ENCODE data around the gene GPR62.

GPR62 gene

GRCh38 chr3:51938780-51939425 is 16.3 kb upstream of the GPR62 start:
- FAIRE-seq: no peak

DNA sequence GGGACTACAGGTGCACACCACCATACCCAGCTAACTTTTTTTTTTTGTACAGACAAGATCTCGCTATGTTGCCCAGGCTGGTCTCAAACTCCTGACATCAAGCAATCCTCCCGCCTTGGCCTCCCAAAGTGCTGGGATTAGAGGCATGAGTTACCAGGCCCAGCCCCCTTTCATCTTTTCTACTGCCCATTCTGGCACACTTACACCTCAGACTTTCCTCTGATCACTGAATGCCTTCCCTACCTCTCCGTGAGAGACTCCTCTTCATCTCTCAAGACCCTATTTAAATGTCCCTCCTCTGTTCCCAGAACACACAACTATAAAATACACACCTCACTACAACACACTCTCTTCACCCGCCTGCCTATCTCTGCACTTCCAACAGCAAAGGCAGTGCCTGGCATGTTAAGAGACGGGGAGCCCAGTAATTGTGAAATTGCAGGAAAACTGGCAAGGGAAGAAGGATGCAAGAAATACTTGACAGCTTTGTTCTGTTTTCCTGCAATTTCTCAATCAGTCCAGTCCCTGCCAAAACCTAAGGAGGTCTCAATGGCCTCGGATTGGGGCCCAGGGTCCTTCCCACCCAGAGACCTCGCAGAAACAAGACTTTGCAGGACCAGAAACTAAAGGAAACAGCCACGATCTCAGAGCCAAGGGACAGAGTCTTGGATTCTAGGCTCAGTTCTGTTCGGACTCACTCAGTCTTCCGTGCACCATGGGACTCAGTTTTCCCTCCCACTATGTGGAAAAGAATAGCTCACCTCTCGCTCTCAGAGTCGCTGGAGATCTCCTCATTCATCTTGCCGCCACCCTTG is 14.3 kb upstream of the GPR62 start:
- no peak for FAIRE-seq

DNA sequence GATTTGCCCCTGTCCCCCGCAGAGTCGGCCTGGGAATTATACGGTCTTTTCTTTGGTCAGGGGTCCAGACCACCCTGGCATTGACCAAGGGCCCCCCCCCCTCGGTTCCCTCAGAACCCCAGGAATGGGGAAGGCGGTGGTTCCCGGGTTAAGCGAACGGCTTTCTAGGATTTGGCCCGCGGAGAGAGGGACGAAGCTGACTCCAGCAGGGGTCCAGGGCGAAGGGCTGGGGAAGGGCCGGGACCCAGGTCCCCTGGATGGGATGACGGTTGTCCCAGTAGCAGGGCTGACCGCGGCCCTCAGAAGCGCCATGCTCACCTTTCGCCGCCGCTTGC is 13.8 kb upstream of the GPR62 start:
- FAIRE-seq: no peak

GRCh38 chr3:51941798-51942602 is 13.2 kb upstream of the GPR62 start, which contains the start of the genes PARP3 and RRP9:
TSS of gene PARP3 (plus strand) at chr3:51942363. CDS start at chr3:51943356, 993 bp downstream.
TSS of gene RRP9 (minus strand) at chr3:51941904. CDS start at chr3:51941867, 37 bp downstream.
- FAIRE-seq: peak; percentile 99

DNA sequence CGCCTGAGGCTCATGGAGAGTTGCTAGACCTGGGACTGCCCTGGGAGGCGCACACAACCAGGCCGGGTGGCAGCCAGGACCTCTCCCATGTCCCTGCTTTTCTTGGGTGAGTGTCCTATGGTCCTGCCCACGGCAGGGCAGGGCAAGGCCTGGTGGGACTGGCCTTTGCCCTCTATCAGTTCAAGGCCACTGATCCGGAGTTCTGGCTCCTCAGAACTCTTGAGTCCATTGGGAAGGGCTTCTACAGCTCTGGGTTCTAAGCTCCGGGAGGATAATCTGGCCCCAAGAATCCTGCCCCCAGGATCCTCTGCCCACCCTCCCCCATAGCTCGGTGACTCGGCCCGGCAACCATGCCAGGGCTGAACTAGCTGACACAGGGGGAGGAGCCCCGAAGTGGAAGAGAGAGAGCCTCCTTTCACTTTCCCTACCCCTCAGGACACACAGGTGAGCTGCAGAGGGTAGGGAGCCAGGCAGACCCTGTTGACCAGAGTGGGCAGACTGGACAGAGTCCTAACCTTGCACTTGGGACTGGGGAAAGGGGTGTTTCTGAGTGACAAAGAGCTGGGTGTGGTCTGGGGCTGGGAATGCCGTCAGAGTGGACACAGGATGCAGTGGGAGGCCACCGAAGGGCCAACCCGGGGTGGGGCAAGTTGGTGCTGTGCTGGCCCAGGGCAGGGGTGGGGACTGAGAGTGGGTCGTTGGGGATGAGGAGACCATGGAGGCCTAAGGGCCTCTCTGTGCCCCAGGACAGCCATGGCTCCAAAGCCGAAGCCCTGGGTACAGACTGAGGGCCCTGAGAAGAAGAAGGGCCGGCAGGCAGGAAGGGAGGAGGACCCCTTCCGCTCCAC is 12.4 kb upstream of the GPR62 start:
- no peak for FAIRE-seq

GRCh38 chr3:51943451-51944391 is 11.5 kb upstream of the GPR62 start:
- FAIRE-seq: no peak

- no peak for FAIRE-seq
Measured at GRCh38 chr3:51944451-51945021, 10.6 kb upstream of the GPR62 start.

DNA sequence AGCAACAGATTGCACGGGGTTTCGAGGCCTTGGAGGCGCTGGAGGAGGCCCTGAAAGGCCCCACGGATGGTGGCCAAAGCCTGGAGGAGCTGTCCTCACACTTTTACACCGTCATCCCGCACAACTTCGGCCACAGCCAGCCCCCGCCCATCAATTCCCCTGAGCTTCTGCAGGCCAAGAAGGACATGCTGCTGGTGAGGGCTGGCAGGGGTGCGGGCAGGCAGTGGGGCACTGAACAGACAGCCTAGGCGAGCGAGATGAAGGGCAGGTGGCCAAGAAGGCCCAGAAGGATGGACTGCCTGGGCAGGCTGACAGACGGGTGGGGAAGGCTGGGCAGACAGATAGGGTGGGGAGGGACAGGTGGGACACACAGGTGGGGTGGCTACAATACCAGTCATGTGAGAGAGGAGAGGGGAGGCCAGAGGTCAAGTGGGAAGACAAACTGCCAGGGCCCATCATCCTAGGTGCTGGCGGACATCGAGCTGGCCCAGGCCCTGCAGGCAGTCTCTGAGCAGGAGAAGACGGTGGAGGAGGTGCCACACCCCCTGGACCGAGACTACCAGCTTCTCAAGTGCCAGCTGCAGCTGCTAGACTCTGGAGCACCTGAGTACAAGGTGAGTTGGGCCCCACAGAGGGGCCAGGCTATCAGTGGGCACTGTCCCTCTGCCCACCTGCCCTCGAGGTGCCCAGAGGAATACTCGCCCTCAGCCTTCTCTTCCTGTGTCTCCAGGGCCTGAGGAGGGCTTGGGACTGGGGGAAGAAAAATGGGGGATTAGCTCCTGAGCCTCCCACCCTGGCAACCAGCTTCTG is 9.9 kb upstream of the GPR62 start:
- no peak for FAIRE-seq

- FAIRE-seq: no peak
Measured at GRCh38 chr3:51945926-51946705, 9.1 kb upstream of the GPR62 start.

DNA sequence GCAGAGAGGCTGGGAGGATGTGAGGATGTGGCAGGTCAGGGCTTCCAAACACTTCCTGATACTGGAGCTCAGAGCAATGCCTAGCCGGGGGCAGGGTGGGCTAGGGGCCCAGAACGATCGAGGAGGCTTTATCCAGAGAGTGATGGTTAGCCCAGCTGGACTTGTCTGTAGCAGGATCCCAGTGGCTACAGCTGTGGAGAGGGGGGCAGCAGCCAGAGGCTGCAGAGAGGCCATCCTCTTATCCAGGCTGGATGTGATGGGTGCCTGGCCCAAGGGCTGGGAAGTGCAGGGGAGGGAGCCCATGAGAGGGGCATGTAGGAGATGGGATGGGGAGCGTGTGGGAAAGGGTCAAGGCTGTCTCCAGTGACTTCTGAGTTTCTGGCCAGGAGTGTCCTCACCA is 8.4 kb upstream of the GPR62 start:
- FAIRE-seq: no peak

- FAIRE-seq: no peak
Measured at GRCh38 chr3:51947215-51947900, 7.8 kb upstream of the GPR62 start.

DNA sequence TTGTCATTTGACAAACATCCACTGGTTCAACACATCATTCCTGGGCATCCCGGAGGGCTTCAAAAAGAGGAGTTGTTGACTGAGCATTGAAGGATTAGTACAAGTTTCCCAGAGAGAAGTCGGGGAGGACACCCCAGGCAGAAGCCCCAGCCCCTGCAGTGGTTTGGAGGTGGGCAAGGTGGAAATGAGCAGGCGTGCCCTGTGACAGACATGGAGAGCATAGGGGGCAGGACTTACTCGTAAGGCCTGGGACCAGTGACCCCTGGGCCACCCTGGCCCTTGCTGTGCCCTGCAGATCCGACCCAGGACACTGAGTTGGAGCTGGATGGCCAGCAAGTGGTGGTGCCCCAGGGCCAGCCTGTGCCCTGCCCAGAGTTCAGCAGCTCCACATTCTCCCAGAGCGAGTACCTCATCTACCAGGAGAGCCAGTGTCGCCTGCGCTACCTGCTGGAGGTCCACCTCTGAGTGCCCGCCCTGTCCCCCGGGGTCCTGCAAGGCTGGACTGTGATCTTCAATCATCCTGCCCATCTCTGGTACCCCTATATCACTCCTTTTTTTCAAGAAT is 7.1 kb upstream of the GPR62 start:
- FAIRE-seq: no peak

DNA sequence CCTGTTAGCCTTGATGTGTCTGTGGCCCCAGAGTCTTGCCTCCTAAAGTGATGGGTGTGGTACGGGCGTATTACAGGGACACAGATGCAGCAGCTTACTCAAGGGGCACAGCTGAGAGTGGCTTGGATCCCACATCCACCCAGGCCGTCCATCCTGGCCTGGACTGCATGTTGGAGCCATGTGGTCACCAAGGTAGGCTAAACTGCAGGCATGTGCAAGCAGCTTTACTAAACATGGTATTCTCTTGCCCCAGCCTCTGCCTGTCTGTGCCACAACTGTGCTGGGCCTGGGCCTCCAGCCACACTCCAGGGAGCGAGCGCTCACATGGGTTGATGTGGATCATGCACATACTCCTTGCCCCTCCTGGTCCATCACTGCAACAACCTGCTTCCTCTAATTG is 6.1 kb upstream of the GPR62 start:
- FAIRE-seq: no peak

DNA sequence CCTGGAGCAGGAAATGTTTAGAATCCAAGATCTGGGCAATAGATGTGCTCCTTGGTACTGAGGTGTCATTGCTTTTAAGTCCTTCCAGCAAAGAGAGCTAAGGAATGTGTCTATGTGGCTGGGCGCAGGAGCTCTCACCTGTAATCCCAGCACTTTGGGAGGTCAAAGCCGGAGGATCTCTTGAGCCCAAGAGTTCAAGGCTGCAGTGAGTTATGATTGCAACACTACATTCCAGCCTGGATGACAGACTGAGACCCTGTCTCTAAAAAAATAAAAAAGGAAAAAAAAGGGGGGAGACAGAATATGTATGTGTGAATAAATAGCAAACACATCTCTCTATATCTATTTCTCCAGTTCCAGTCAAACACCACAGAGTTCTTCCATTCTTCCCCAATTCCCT is 4.3 kb upstream of the GPR62 start:
- no peak for FAIRE-seq

- FAIRE-seq: no peak
Measured at GRCh38 chr3:51953445-51953844, 1.7 kb upstream of the GPR62 start.

DNA sequence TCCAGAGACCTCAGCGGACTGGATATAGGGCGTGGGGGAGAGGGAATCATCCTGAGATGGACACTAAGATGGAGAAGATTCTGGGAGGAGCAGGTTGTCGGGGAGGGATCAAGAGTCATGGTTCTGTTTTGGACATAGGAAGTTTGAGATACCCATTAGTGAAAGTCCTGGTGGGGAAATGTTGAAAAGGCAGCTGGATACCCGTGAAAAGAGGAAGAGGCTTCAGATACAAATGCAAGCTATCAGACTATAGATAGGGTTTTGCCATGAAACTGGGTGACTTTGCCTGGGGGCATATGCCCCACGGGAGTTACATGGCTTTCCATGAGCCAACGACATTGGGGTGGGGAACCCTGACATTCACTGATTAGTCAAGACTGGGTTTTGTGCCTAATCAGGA is 1.1 kb upstream of the GPR62 start:
- FAIRE-seq: no peak

DNA sequence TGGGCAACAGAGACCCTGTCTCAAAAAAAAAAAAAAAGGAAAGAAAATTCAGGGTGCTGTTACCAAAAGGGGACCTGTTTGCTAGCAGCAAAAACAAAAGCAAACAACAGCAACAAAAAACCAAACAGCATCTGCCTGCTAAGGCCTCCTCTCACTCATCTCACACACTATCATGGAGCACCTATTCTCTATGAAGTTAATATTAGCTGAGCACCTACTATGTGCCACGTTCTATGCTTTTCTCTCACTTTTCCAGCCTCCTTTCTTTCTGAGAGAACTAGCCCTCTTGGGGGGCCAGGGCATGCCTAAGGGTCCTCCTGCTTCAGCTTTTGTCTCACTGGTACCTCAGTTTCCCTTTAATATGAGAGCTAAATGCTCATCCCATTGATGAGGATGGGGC is 468 bp upstream of the GPR62 start:
- FAIRE-seq: no peak
